Subcutaneous abdominal adipose tissue (tissue), 5 donors: ENCODE data around the gene APPBP2.
A peak's percentile ranks its signal among the peaks of the same experiment; 100 is the strongest.

Source experiments
- H3K27ac ChIP-seq: one replicate; pipeline ENCODE4 v1.7.0; 2013; ENCODE audit warnings: low read depth, mild to moderate bottlenecking, inconsistent platforms, low read length, moderate library complexity
- H3K27me3 ChIP-seq, 5 donors: one replicate each; pipeline ENCODE4 v1.7.0; 2013; ENCODE audit warnings: low read length in 5 of 5, inconsistent platforms in 1 of 5; ENCODE audit not compliant: control insufficient read depth in 5 of 5, insufficient read depth in 4 of 5
- H3K36me3 ChIP-seq, 5 donors: one replicate each; pipeline ENCODE4 v1.7.0; 2013; ENCODE audit warnings: low read length in 5 of 5; ENCODE audit not compliant: control insufficient read depth in 5 of 5, insufficient read depth in 5 of 5
- H3K4me1 ChIP-seq, 5 donors: one replicate each; pipeline ENCODE4 v1.7.0; 2013; ENCODE audit warnings: low read length in 5 of 5, mild to moderate bottlenecking in 3 of 5, moderate library complexity in 1 of 5; ENCODE audit not compliant: control insufficient read depth in 5 of 5, insufficient read depth in 5 of 5
- H3K4me3 ChIP-seq, 5 donors: one replicate each; pipeline ENCODE4 v1.7.0; 2013; ENCODE audit warnings: low read length in 5 of 5, low read depth in 1 of 5
- H3K9ac ChIP-seq, 5 donors: one replicate each; pipeline ENCODE4 v1.7.0; 2013; ENCODE audit warnings: low read length in 5 of 5, mild to moderate bottlenecking in 4 of 5, moderate library complexity in 3 of 5
- H3K9me3 ChIP-seq, 5 donors: one replicate each; pipeline ENCODE4 v1.7.0; 2013; ENCODE audit warnings: low read length in 5 of 5; ENCODE audit not compliant: control insufficient read depth in 5 of 5
- donor health status: healthy.
- donor health status: healthy.
- donor health status: healthy.
- donor health status: healthy.
- donor health status: healthy.

The APPBP2 gene

DNA sequence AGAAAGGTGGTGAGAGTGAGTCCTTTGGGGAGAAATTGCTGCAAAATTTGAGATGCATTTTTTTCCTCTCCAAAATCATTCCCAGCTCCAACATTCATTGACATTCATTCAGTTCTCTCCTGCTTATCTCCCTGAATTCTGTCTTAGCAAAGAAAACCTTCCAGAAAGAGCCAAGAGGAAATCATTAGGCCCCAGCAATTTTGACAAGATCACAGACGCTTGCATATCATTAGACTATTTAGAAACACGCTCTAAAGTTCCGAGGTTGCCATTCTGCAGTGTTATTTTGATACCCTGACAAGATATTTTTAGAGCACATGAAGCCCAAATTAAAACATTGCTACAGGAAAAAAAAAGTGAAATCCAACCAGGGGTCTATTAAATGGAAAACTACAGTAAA is 113.3 kb downstream of the APPBP2 start:
- Histone ChIP-seq H3K27ac (no peak overlapping the region), H3K4me3 (no peak overlapping the region), H3K27me3 (no peaks in the 10 kb centered on the region), H3K9me3 (no peaks in the 10 kb centered on the region), H3K9ac (no peak overlapping the region), H3K4me1 (no peaks in the 10 kb centered on the region), H3K36me3 (no peaks in the 10 kb centered on the region)

DNA sequence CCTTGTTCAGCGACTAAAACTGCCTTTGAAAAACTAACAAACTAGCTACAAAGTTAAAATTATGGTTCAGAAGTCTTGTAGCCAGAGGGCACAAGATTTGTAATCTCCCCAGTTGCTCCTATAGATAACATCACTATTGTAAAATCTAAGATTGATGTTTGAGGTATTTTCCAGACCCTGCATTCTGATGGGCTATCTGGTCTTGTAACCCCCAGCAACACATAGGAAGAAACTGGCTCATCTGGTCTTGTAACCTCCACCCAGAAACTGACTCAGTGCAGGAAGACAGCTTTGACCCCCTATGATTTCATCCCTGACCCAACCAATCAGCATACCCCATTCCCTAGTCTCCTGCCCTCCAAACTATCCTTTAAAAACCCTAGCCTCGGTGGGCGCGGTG is 116.0 kb downstream of the APPBP2 start:
- Histone ChIP-seq H3K4me3 (no peak overlapping the region), H3K36me3 (no peaks in the 10 kb centered on the region), H3K27me3 (no peaks in the 10 kb centered on the region), H3K9ac (no peak overlapping the region), H3K9me3 (no peaks in the 10 kb centered on the region), H3K27ac (no peak overlapping the region), H3K4me1 (no peaks in the 10 kb centered on the region)

DNA sequence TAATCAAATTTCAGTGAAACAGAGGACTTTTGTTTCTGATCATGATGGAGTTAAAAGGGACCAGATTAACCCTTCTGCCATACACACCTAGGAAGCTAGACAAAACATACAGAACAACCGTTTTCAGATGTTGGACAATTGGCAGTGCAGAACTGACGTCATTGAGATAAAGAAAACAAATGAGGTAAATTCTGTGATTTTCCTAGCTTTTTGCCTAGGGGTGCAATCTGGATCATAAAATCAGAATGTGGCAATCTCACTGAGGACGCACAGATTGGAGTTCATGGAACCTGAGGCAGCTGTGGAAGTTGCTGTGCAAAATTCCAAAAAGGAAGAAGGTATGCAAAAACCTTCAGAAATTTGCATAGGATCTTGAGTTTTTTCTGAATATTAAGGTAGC is 119.2 kb downstream of the APPBP2 start:
- no peaks in the 10 kb centered on the region for H3K36me3 ChIP-seq
- H3K27ac ChIP-seq: no peak overlapping the region
- H3K4me1 ChIP-seq: no peaks in the 10 kb centered on the region
- H3K9me3 ChIP-seq: no peaks in the 10 kb centered on the region
- no peaks in the 10 kb centered on the region for H3K27me3 ChIP-seq
- no peak overlapping the region for H3K4me3 ChIP-seq
- no peak overlapping the region for H3K9ac ChIP-seq

DNA sequence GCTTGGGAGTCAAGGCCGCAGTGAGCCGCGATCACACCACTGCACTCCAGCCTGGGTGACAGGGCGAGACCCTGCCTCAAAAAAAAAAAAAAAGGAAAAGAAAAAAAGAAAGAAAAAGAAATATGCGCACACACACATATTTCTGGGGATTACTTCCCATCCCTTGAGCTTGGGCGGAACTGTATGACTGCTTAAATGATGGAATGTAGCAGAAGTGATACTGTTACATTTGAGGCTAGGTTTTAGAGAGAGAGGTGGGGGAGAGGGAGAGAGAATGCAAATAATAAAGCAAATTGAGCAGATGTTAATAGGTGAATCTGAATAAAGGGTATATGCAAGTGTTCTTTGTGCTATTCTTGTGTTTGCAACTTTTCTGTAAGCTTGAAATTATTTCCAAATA is 122.1 kb downstream of the APPBP2 start:
- no peaks in the 10 kb centered on the region for H3K9me3 ChIP-seq
- H3K36me3 ChIP-seq: no peaks in the 10 kb centered on the region
- H3K4me3 ChIP-seq: no peak overlapping the region
- H3K4me1 ChIP-seq: no peaks in the 10 kb centered on the region
- no peaks in the 10 kb centered on the region for H3K27me3 ChIP-seq
- H3K9ac ChIP-seq: no peak overlapping the region
- no peak overlapping the region for H3K27ac ChIP-seq

DNA sequence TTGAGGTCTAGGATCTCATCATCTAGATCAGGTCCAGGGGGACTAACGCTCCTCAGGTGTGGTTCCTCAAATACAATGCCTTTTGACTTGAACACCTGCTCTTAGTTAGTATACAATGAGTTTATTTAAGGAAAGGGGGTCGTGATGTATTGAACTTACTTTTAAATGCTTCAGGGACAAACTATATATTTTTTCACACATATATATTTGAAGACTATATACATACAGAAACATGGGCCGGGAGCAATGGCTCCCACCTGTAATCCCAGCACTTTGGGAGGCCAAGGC is 122.6 kb downstream of the APPBP2 start:
- no peaks in the 10 kb centered on the region for H3K36me3 ChIP-seq
- H3K4me1 ChIP-seq: peaks cover 0 to 2% (median 0%) of the 10 kb centered on the region in 5 donors
- H3K9me3 ChIP-seq: no peaks in the 10 kb centered on the region
- H3K27me3 ChIP-seq: no peaks in the 10 kb centered on the region
- H3K4me3 ChIP-seq: no peak overlapping the region
- no peak overlapping the region for H3K9ac ChIP-seq
- no peak overlapping the region for H3K27ac ChIP-seq

DNA sequence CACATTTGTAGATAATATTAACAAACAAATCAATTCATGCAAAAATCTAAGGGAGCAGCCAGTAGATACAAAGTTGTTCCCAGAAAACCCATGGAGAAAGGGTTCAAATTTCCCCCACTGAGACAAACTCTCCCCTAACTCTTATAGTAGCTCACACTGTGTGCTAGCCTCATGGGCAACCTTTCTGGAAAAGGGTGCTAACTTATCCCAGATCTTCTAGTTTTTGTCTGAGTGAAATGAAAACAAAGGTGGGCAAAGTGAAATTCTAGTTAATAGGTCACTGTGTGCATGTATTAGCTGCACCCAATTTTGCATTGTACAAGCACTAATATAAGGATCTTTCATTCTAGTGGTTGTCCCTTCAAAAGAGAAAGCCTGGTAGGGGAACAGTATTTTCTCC is 124.2 kb downstream of the APPBP2 start:
- Histone ChIP-seq H3K9ac (no peak overlapping the region), H3K36me3 (no peaks in the 10 kb centered on the region), H3K27ac (no peak overlapping the region), H3K27me3 (no peaks in the 10 kb centered on the region), H3K9me3 (no peaks in the 10 kb centered on the region), H3K4me1 (peaks cover 0 to 6% (median 0%) of the 10 kb centered on the region in 5 donors), H3K4me3 (no peak overlapping the region)

DNA sequence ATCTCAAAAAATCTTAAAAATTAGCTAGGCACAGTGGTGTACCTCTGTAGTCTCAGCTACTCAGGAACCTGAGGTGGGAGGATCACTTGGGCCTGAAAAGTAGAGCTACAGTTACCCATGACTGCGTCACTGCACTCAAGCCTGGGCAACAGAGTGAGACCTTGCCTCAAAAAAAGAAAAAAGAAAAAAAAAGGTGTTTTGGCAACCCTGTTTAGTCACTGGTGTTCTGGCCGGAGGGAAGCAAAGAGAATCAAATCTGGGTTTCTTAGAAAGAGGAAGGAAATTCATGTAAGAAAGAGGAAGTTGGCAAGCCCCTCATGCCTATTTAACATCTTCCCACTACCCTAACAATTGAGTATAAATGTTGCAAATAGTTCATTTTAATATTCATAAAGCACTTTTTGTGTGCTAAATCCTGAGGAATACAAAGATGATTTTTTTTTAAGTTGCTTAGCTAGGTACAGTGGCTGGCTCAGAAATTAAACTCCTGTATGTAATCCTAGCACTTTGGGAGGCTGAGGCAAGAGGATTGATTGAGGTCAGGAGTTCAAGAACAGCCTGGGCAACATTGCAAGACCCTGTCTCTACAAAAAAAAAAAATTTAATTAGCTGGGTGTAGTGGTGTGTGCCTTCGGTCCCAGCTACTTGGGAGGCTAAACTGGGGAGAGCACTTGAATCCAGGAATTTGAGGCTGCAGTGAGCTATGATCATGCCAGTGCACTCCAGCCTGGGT is 127.6 kb downstream of the APPBP2 start:
- Histone ChIP-seq H3K36me3 (no peaks in the 10 kb centered on the region), H3K9me3 (no peaks in the 10 kb centered on the region), H3K4me1 (peaks cover 0 to 7% (median 0%) of the 10 kb centered on the region in 5 donors), H3K9ac (peak overlapping the region in 1 of 5 donors; percentile 12), H3K27me3 (no peaks in the 10 kb centered on the region), H3K27ac (no peak overlapping the region), H3K4me3 (no peak overlapping the region)

DNA sequence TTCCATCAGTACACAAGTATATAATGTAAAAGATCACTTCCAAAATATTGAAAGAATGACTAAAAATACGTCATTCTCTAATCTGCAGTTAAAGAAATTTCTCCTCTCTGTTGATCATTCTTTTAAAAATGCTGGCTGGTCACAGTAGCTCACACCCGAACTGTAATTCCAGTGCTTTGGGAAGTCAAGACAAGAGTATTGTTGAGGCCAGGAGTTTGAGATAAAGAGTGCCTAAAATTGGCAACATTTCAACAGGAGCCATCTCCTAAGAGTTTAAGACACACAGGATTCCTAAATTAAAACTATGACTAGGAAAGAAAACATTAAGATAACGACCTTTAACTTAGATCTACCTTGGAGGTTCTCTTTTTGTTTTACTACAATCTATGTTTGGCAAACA is 129.6 kb downstream of the APPBP2 start:
- Histone ChIP-seq H3K27ac (no peak overlapping the region), H3K4me3 (no peak overlapping the region), H3K9me3 (no peaks in the 10 kb centered on the region), H3K9ac (no peak overlapping the region), H3K27me3 (no peaks in the 10 kb centered on the region), H3K36me3 (no peaks in the 10 kb centered on the region), H3K4me1 (peaks cover 3 to 17% (median 10%) of the 10 kb centered on the region in 5 donors)

DNA sequence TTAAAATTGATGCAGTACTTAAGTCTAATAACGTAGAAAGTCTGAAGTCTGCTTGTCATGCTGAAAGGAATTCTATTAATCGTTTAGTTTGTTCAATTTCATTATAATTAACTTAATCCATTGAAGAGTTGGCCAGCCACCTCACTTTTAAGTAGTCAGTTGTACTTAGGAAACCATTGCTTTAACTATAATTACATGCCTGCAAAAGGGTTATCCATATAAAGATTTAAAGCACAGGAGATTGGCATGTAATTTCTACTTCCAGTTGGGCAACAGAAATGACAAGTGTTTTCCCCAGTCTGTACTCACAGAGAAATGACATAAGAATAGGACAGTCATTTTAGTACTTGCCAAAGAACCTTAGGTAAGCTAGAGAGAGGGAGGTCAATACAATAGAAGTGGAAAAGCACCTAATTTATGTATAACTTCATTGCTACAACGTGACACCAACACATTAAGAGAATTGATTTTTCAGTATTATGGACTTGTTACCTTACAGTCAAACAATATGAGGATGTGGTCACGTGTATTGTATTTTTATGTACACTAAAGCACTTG is 130.5 kb downstream of the APPBP2 start:
- Histone ChIP-seq H3K4me3 (no peak overlapping the region), H3K4me1 (peaks cover 3 to 25% (median 16%) of the 10 kb centered on the region in 5 donors), H3K9ac (no peak overlapping the region), H3K27ac (no peak overlapping the region), H3K9me3 (no peaks in the 10 kb centered on the region), H3K27me3 (no peaks in the 10 kb centered on the region), H3K36me3 (no peaks in the 10 kb centered on the region)

DNA sequence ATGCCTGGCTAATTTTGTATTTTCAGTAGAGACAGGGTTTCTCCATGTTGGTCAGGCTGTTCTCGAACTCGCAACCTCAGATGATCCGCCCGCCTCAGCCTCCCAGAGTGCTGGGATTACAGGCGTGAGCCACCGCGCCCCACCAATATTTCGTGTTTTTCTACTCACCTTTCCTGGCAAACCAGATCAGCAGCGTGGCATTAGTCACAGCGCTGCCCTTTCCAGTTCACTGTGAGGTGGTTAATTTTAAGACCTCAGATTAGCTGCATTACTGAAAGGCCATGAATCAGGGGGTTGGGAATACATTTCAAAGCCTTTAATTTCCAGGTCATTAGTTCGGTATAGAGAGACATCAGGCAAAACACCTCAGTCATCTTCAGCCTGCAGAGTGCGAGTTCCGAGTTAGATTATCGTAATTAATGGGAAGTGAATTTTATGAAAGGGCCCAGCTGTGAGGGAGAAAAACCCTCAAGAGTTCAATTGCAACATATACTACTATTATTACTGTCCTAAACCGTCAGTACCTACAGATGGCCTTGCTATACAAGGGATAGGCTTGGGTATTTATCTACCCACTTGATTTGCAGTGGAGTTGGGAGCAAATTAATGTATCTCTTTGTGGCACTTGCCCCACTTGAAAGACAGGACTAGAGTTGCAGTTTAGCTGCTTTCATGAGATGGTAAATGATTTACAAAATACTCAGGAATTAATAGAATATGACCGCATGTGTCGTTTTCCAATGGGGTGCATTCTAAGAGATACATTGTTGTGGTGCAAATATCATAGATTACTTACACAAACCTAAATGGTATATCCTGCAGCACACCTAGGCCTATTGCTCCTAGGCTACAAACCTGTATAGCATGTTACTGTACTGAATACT is 132.0 kb downstream of the APPBP2 start:
- no peaks in the 10 kb centered on the region for H3K27me3 ChIP-seq
- H3K27ac ChIP-seq: no peak overlapping the region
- no peaks in the 10 kb centered on the region for H3K36me3 ChIP-seq
- H3K9me3 ChIP-seq: no peaks in the 10 kb centered on the region
- H3K9ac ChIP-seq: no peak overlapping the region
- peaks cover 3 to 30% (median 27%) of the 10 kb centered on the region in 5 donors for H3K4me1 ChIP-seq
- H3K4me3 ChIP-seq: no peak overlapping the region
